Body of pancreas (tissue), 4 donors: Measurements from ENCODE around the gene CACNA1C.

Source experiments
- POLR2A ChIP-seq, 3 donors: fragments of 450-650 bp; IDR thresholded peaks; one replicate each; pipeline ENCODE4 v1.6.1; 2016; ENCODE audit warnings: antibody characterized with exemption in 3 of 3, mild to moderate bottlenecking in 2 of 3
- TF ChIP-seq, protein P1 (sequence below), 7 experiments: fragments of 450-650 bp in 4 of 7; fragments of 200-600 bp in 3 of 7; sonication (generic) in 3 of 7; IDR thresholded peaks; one replicate each; pipeline ENCODE4 v1.5.1; 2016 to 2019; ENCODE audit warnings: antibody characterized with exemption in 7 of 7

DNA sequence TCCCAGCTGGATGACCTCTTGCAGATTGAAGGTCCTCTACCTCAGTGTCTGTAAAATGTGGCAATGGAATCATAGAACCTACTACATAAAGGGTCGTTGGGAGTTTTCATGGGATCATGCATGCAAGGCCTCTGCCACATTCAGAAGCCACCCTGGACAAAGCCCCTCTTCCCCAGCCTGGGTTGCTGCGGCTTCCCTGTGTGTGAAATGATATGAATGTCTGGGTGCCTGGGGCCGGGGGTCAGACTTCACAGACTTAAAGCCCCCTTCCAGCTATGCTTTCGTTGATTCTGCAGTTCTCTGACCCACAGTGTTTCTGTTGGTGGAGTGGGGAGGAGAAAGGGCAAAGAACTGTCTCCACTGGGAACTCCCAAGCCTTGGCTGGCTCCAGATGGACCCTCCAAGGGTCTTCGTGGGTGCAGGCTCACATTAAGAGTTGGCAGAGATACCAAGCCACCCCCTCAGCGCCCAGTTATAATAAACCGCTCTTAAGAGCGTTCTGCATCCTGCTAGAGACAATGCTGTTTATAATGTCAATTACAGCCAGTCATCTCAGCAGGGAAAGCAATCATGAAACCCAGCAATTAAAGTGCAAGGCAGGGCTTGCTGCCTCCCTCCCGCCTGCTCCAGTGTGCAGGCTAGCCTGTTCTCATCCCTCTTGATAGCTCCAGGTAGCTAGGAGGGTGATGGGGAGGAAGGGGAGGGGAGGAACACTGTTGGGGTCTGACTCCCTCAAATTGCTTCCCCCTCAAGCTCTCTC lies 531.0 kb downstream of the CACNA1C start:
- TF ChIP-seq POLR2A (IDR thresholded peaks at IDR 0.05), result no peak
- TF ChIP-seq, protein P1, sequence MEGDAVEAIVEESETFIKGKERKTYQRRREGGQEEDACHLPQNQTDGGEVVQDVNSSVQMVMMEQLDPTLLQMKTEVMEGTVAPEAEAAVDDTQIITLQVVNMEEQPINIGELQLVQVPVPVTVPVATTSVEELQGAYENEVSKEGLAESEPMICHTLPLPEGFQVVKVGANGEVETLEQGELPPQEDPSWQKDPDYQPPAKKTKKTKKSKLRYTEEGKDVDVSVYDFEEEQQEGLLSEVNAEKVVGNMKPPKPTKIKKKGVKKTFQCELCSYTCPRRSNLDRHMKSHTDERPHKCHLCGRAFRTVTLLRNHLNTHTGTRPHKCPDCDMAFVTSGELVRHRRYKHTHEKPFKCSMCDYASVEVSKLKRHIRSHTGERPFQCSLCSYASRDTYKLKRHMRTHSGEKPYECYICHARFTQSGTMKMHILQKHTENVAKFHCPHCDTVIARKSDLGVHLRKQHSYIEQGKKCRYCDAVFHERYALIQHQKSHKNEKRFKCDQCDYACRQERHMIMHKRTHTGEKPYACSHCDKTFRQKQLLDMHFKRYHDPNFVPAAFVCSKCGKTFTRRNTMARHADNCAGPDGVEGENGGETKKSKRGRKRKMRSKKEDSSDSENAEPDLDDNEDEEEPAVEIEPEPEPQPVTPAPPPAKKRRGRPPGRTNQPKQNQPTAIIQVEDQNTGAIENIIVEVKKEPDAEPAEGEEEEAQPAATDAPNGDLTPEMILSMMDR (IDR thresholded peaks at IDR 0.05), result no peak
